GM12891 (cell line): ENCODE measurements around the gene DDRGK1.

ENCODE experiments used
- DNase-seq: peaks from one replicate; pipeline ENCODE4 v3.0.0; 2011; ENCODE audit warnings: low spot score; ENCODE audit not compliant: insufficient read length
- FAIRE-seq: peaks from 2 replicates; lab custom pipeline; 2011; peaks lifted over from hg19 to GRCh38; lab: Jason Lieb, UNC
- PAX5 ChIP-seq: IDR thresholded peaks from 2 replicates; pipeline ENCODE4 v1.6.1; 2011; ENCODE audit warnings: low read length, moderate library complexity, mild to moderate bottlenecking; ENCODE audit not compliant: insufficient read depth, severe bottlenecking
- POLR2A ChIP-seq: IDR thresholded peaks from 2 replicates; pipeline ENCODE4 v1.6.1; 2011; ENCODE audit warnings: low read depth, low read length, control low read depth
- POLR2AphosphoS5 ChIP-seq: IDR thresholded peaks from 2 replicates; pipeline ENCODE4 v1.6.1; 2011; ENCODE audit warnings: low read depth, low read length, control low read depth
- POU2F2 ChIP-seq: IDR thresholded peaks from 2 replicates; pipeline ENCODE4 v1.6.1; 2011; ENCODE audit warnings: low read depth, mild to moderate bottlenecking, control low read depth, low read length, moderate library complexity
- SPI1 ChIP-seq: IDR thresholded peaks from 2 replicates; pipeline ENCODE4 v1.6.1; 2011; ENCODE audit warnings: low read depth, low read length, control low read depth
- TAF1 ChIP-seq: IDR thresholded peaks from 2 replicates; pipeline ENCODE4 v1.6.1; 2011; ENCODE audit warnings: low read depth, low read length, control low read depth

DDRGK1 gene

GRCh38 chr20:3237011-3237957, 32.8 kb upstream of the DDRGK1 start:
- no peak for TF ChIP-seq POLR2A
- no peak for TF ChIP-seq POU2F2
- TF ChIP-seq TAF1: no peak
- no peak for TF ChIP-seq POLR2AphosphoS5
- TF ChIP-seq PAX5: no peak
- TF ChIP-seq SPI1: no peak
- DNase-seq (no peak), FAIRE-seq (no peak)

DNA sequence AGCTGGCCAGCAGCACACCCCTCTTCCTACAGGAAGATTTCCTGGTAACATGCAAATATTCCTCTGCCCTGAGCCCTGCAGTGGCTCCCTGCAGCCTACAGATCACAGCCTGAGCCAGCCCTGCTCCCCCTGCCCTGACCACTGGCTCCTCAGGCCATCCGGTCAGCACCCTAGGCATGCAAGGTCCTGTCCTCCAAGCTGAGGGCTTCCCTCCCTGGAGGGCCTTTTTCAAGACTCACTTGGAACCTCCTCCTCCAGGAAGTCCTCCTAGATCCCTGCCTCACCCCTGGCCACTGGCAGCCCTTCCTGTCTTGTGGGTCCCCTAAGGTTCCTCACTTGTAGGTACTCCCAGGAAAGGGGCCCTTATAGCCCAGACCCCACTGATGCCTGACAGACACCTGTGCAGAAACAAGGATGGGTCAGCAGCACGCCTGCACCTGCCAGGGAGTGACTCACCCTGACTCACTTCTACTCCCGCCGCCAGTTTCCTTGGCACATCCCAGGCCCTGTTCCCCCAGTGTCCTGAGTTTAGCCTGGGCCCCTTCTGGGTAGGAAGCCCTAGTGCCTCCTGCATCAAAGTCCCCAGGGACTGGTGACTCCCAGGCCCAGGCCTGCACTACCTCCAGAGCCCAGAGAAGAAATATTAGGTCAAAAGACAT, 31.3 kb upstream of the DDRGK1 start:
- TF ChIP-seq TAF1: no peak
- DNase-seq: no peak
- FAIRE-seq: no peak

GRCh38 chr20:3233991-3234498, 29.6 kb upstream of the DDRGK1 start:
- DNase-seq (no peak), FAIRE-seq (no peak)
- TF ChIP-seq SPI1 (no peak), TAF1 (no peak), POLR2AphosphoS5 (no peak)

- no peak for TF ChIP-seq POLR2A
- no peak for TF ChIP-seq TAF1
- no peak for TF ChIP-seq SPI1
- TF ChIP-seq POLR2AphosphoS5: no peak
- no peak for TF ChIP-seq POU2F2
- DNase-seq (no peak), FAIRE-seq (no peak)
Observed at GRCh38 chr20:3233131-3233990, 28.9 kb upstream of the DDRGK1 start.

DNA sequence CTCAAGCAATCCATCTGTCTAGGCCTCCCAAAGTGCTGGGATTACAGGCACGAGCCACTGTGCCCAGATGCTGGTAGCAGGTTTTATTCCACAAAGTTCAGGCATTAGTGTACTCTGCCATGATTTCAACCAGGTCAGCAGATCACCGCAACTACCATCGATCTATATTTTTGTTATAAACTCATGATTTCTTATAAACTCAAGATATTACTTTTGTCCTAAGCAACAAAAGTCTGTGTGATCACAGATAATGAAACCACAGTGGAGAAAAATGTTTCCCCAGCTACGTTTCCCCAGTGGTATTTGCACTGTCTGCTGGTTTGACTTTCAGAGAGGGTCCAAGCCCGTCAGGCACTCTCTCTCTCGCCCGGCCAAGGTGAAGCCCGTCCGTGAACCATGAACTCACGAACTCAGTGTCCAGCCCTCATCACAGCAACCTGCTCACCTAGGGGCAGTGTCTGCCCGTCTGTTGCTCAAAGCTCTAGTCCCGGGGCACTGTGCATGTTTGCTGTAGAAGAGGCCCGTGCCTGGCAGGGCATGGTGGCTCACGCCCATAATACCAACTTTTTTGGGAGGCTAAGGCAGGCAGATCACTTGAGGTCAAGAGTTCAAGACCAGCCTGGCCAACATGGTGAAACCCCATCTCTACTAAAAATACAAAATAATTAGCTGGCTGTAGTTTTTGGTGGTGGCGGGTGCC, 27.6 kb upstream of the DDRGK1 start:
- no peak for DNase-seq
- TF ChIP-seq TAF1: no peak
- no peak for TF ChIP-seq POLR2A
- no peak for TF ChIP-seq PAX5
- TF ChIP-seq POU2F2: no peak
- TF ChIP-seq SPI1: no peak
- no peak for TF ChIP-seq POLR2AphosphoS5
- FAIRE-seq: no peak

DNA sequence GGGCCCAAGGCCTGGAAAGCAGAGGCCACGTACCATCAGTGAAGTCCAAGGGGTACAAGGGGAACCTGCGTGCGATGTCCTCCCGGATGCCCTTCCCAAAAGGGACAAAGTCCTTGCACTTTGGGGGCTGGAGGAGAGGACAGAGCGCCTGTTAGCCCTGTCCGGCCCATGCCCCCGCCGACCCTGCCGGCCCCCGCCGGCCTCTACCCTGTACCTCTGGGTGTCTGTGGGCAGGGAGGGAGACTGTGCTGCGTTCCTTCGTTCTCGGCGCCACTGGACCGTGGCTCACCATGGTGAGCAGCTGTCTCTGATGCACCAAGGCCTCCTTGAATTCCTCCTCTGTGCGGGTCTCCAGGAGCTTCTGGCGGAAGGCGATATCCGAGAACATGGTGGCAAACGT, 26.6 kb upstream of the DDRGK1 start:
- no peak for TF ChIP-seq PAX5
- no peak for TF ChIP-seq POU2F2
- TF ChIP-seq TAF1: no peak
- no peak for TF ChIP-seq SPI1
- TF ChIP-seq POLR2A: no peak
- no peak for TF ChIP-seq POLR2AphosphoS5
- FAIRE-seq: no peak
- no peak for DNase-seq

GRCh38 chr20:3229798-3230197, 25.3 kb upstream of the DDRGK1 start:
- no peak for DNase-seq
- no peak for TF ChIP-seq POU2F2
- no peak for TF ChIP-seq PAX5
- no peak for TF ChIP-seq SPI1
- no peak for TF ChIP-seq TAF1
- no peak for TF ChIP-seq POLR2AphosphoS5
- TF ChIP-seq POLR2A: no peak
- FAIRE-seq: no peak

GRCh38 chr20:3229158-3229557, 24.7 kb upstream of the DDRGK1 start:
- FAIRE-seq: no peak
- TF ChIP-seq SPI1 (no peak), POU2F2 (no peak), POLR2A (no peak), POLR2AphosphoS5 (no peak), TAF1 (no peak), PAX5 (no peak)
- DNase-seq: no peak

DNA sequence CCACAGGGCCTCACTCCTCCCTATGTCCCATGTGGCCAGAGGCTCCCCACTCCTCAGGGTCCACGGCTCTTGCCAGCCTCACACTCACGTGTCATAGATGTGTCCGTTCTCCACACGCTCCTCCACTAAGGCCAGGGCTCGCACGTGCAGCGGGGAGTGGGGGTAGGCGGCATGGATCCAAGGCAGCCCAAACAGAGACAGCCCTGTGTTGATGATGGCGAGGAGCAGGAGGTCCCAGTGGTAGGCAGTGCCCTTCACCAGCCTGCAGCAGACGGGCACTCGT, 24.2 kb upstream of the DDRGK1 start:
- TF ChIP-seq PAX5 (no peak), POLR2A (no peak), SPI1 (no peak), POU2F2 (no peak), TAF1 (no peak), POLR2AphosphoS5 (no peak)
- DNase-seq (no peak), FAIRE-seq (no peak)

DNA sequence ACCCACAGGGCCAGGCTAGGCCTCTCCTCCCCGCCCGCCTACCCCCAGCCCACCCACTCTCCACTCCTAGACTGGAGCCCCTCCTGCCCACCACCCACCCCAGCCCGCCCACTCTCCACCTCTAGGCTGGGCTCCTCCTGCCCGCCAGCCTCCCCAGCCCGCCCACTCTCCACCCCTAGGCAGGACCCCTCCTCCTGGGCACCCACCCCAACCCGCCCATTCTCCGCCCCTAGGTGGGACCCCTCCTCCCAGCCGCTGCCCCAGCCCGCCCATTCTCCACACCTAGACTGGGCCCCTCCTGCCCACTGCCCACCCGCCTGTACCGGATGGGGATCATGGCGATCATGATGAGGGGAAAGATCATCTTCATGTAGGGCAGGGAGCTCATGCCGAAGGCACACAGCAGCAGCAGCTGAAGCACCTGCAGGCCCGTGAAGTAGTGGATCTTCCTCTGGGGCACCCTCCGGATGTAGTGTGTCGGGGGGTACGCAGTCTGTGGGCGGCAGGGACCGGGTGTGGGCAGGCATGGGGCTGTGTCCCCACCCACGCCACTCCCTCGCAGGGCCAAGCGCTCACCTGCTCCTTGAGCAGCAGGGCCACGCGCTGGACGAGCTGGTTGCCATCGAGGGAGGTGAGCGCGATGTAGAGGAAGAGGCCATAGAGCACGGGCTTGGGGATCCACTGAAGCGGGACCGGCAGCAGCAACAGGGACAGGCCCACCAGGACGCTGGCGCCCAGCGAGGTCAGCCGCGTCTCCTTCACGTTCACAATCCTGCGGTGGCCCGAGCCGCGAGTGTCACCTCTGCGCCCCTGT, 23.7 kb upstream of the DDRGK1 start:
- no peak for FAIRE-seq
- TF ChIP-seq PAX5 (no peak), POU2F2 (no peak), POLR2A (no peak), TAF1 (no peak), POLR2AphosphoS5 (no peak), SPI1 (no peak)
- DNase-seq: no peak
